PC-3 (cell line): ENCODE data around the gene VTI1A.
"Not testable (repeated sequence)": the region's sequence is repeated elsewhere in the genome, so short reads cannot be mapped to it uniquely, and the experiment has no call there.

Experiments
- CTCF ChIP-seq: fragments of 300-600 bp; sonication (generic); conservative IDR thresholded peaks from 2 replicates; pipeline ENCODE4 v1.5.1; 2017; ENCODE audit warnings: antibody characterized with exemption, low read depth, mild to moderate bottlenecking, low read length
- EZH2 ChIP-seq: fragments of 300-600 bp; sonication (generic); IDR thresholded peaks from one replicate; pipeline ENCODE4 v1.6.1; 2017; ENCODE audit warnings: antibody characterized with exemption, mild to moderate bottlenecking, low read length; ENCODE audit not compliant: unreplicated experiment
- EZH2phosphoT487 ChIP-seq: fragments of 300-600 bp; sonication (generic); IDR thresholded peaks from 2 replicates; pipeline ENCODE4 v1.6.1; 2018; ENCODE audit warnings: mild to moderate bottlenecking, antibody characterized with exemption, low read length, borderline replicate concordance

GRCh38 chr10:112542823-112543222 is 95.8 kb downstream of the VTI1A start:
- TF ChIP-seq CTCF, EZH2phosphoT487, EZH2: not testable (repeated sequence)
